B cell (primary cell): Measurements from ENCODE around the gene SLC39A13. TPM values are rescaled to one million over a fixed set of nuclear protein-coding genes. Genes with fewer than 3 reads are reported as not detected.

Source experiments
- ATAC-seq: fragments of 200-7000 bp; cut with Tn5 transposase; one replicate; pipeline ENCODE4 v1.10.0; 2021; ENCODE audit warnings: low read depth, mild to moderate bottlenecking, moderate number of reproducible peaks, moderate library complexity
- CTCF ChIA-PET: fragments of 350-600 bp; sonication (Branson Sonifier 250); formaldehyde crosslinking; loops from one replicate; lab custom pipeline; 2021; ENCODE audit warnings: antibody characterized with exemption, inconsistent platforms; lab: Charles Lee
- POLR2A ChIA-PET: fragments of 350-600 bp; sonication (Branson Sonifier 250); formaldehyde crosslinking; loops from one replicate; lab custom pipeline; 2021; ENCODE audit warnings: antibody characterized with exemption; lab: Charles Lee
- DNase-seq: peaks from one replicate; pipeline ENCODE4 v3.0.0; 2013
- H2AFZ ChIP-seq: 2 replicates; pipeline ENCODE4 v1.6.1; 2012; ENCODE audit warnings: mild to moderate bottlenecking, low read depth, low read length; ENCODE audit not compliant: insufficient read depth, poor library complexity, severe bottlenecking
- H3K27ac ChIP-seq, 2 donors: 1 replicate in 1 of 2; 2 replicates in 1 of 2; pipeline ENCODE4 v1.5.1; 2012 to 2013; ENCODE audit warnings: low read length in 2 of 2, mild to moderate bottlenecking in 2 of 2, moderate library complexity in 1 of 2
- H3K27me3 ChIP-seq, 4 experiments: fragments of 200-600 bp in 1 of 4; sonication (generic) in 1 of 4; replicated peaks in 1 of 4; 1 replicate in 2 of 4; 2 replicates in 2 of 4; pipeline versions ENCODE4 v1.6.1 to v1.7.0; 2013 to 2016; ENCODE audit warnings: low read length in 3 of 4, mild to moderate bottlenecking in 2 of 4, mixed read lengths in 1 of 4, moderate library complexity in 1 of 4; ENCODE audit not compliant: insufficient read depth in 4 of 4, control insufficient read depth in 3 of 4; ENCODE audit errors: control extremely low read depth in 1 of 4
- H3K36me3 ChIP-seq, 2 experiments: replicated peaks in 1 of 2; 1 replicate in 1 of 2; 2 replicates in 1 of 2; pipeline versions ENCODE4 v1.6.1 to v1.7.1; 2013; ENCODE audit warnings: low read length in 1 of 2; ENCODE audit not compliant: insufficient read depth in 2 of 2, control insufficient read depth in 1 of 2; ENCODE audit errors: control extremely low read depth in 1 of 2, extremely low read depth in 1 of 2
- H3K4me1 ChIP-seq, 2 donors: fragments of 200-600 bp in 1 of 2; sonication (generic) in 1 of 2; 1 replicate in 1 of 2; 2 replicates in 1 of 2; pipeline versions ENCODE4 v1.5.1 to v1.6.1; 2013 to 2017; ENCODE audit warnings: low read length in 2 of 2; ENCODE audit not compliant: control insufficient read depth in 2 of 2, insufficient read depth in 2 of 2
- H3K4me2 ChIP-seq: replicated peaks from 2 replicates; pipeline ENCODE3; 2012; ENCODE audit warnings: mild to moderate bottlenecking, low read depth, low read length; ENCODE audit not compliant: poor library complexity, severe bottlenecking
- H3K4me3 ChIP-seq, 5 experiments: fragments of 200-600 bp in 1 of 5; sonication (generic) in 1 of 5; 1 replicate in 3 of 5; 2 replicates in 2 of 5; pipeline versions ENCODE4 v1.5.1 to v1.7.0; 2011 to 2016; ENCODE audit warnings: low read length in 4 of 5, mild to moderate bottlenecking in 4 of 5, low read depth in 2 of 5, control low read depth in 1 of 5, moderate library complexity in 1 of 5; ENCODE audit not compliant: insufficient read depth in 1 of 5; ENCODE audit errors: control extremely low read depth in 1 of 5, extremely low read depth in 1 of 5
- H3K79me2 ChIP-seq: fragments of 200-600 bp; sonication (generic); one replicate; pipeline ENCODE4 v1.6.0; 2016; ENCODE audit warnings: low read length; ENCODE audit not compliant: control insufficient read depth, insufficient read depth
- H3K9ac ChIP-seq: fragments of 200-600 bp; sonication (generic); 2 replicates; pipeline ENCODE4 v1.6.1; 2017; ENCODE audit warnings: mild to moderate bottlenecking, low read length, moderate library complexity
- H3K9me3 ChIP-seq, 3 donors: one replicate each; pipeline versions ENCODE4 v1.6.1 to v1.7.1; 2013; ENCODE audit warnings: low read length in 2 of 3; ENCODE audit not compliant: control insufficient read depth in 2 of 3, insufficient read depth in 1 of 3; ENCODE audit errors: control extremely low read depth in 1 of 3
- H4K20me1 ChIP-seq: 2 replicates; pipeline ENCODE4 v1.6.0; 2012; ENCODE audit warnings: mild to moderate bottlenecking, low read length; ENCODE audit not compliant: insufficient read depth, control insufficient read depth, poor library complexity, severe bottlenecking
- H3K27ac Mint-ChIP-seq: one replicate; pipeline ENCODE4 v1.8.0; 2021; ENCODE audit warnings: mixed read lengths
- H3K27me3 Mint-ChIP-seq: one replicate; pipeline ENCODE4 v1.8.0; 2021; ENCODE audit warnings: mixed read lengths
- H3K4me1 Mint-ChIP-seq: one replicate; pipeline ENCODE4 v1.8.0; 2021; ENCODE audit warnings: mixed read lengths
- H3K4me3 Mint-ChIP-seq: one replicate; pipeline ENCODE4 v1.8.0; 2021; ENCODE audit warnings: mixed read lengths
- H3K9me3 Mint-ChIP-seq: one replicate; pipeline ENCODE4 v1.8.0; 2022; ENCODE audit warnings: mixed read lengths; ENCODE audit not compliant: insufficient read depth
- CTCF ChIP-seq: fragments of 200-600 bp; IDR thresholded peaks from one replicate; pipeline ENCODE4 v1.8.0; 2022; ENCODE audit warnings: antibody characterized with exemption, mild to moderate bottlenecking
- EZH2 ChIP-seq: IDR thresholded peaks from 2 replicates; pipeline ENCODE4 v1.6.1; 2012; ENCODE audit warnings: borderline replicate concordance, low read depth, mild to moderate bottlenecking, moderate library complexity, low read length; ENCODE audit not compliant: insufficient read depth, poor library complexity, severe bottlenecking
- WGBS: methylation state at CpG from one replicate; pipeline ENCODE4 v1.1.5; 2013; ENCODE audit warnings: missing lambda C conversion rate; ENCODE audit not compliant: insufficient coverage; 5-methylcytosine and 5-hydroxymethylcytosine counted together
- intact Hi-C: fragments of 100-400 bp; cut with micrococcal nuclease; formaldehyde crosslinking; loops from one replicate; pipeline ENCODE4 v1.10.0; 2022
- polyA plus RNA-seq: library from polyadenylated mRNA; depleted of rRNA; stranded (reverse); fragments of >200 nt; gene quantifications from 2 replicates; pipeline ENCODE4 v1.2.3, GENCODE V29; 2012
- total RNA-seq, 2 donors: library from RNA; stranded (reverse); fragments of 120-200 nt in 1 of 2; gene quantifications; 1 replicate in 1 of 2; 2 replicates in 1 of 2; pipeline versions ENCODE4 v1.2.3 to v1.2.4, GENCODE V29; 2013 to 2022

SLC39A13 gene
- total and polyA plus RNA-seq, 2 donors (not counting 1 experiment from before 2014, with no cell fraction given), result 33.0 to 55.7 TPM

GRCh38 chr11:47443817-47444216 is 35.4 kb downstream of the SLC39A13 start:
- ChIA-PET POLR2A (no interaction called here), CTCF (interaction anchor here (1.4 kb wide), 1 partner anchor 11 kb away, joined by 9 read pairs; no protein-coding TSS in a partner anchor)
- ATAC-seq (no peak), DNase-seq (no peak)
- Histone ChIP-seq H3K4me2 (no peak overlapping the region), H3K79me2 (no peaks in the 10 kb centered on the region), H3K4me1 (no peaks in the 10 kb centered on the region), H2AFZ (no peak overlapping the region), H3K27ac (no peak overlapping the region), H3K9ac (no peak overlapping the region), H4K20me1 (no peaks in the 10 kb centered on the region), H3K36me3 (no peaks in the 10 kb centered on the region), H3K27me3 (no peaks in the 10 kb centered on the region), H3K4me3 (no peak overlapping the region), H3K9me3 (no peaks in the 10 kb centered on the region)
- H3K27me3 Mint-ChIP-seq, result no peaks in the 10 kb centered on the region
- no peaks in the 10 kb centered on the region for H3K9me3 Mint-ChIP-seq
- no peak overlapping the region for H3K27ac Mint-ChIP-seq
- WGBS, result 87% methylated on average over 3 of the region's 3 CpGs
- TF ChIP-seq CTCF, result no peak
- TF ChIP-seq EZH2, result no peak
- intact Hi-C loops, result no loop called here
- H3K4me1 Mint-ChIP-seq, result no peaks in the 10 kb centered on the region
- no peak overlapping the region for H3K4me3 Mint-ChIP-seq

- ChIA-PET CTCF (interaction anchor here (0.6 to 0.7 kb wide), 3 partner anchors 35 to 295 kb away, joined by 3 to 4 read pairs (median 4); no protein-coding TSS in a partner anchor), POLR2A (interaction anchor here (0.7 kb wide), 2 partner anchors 110 to 204 kb away, joined by 3 to 10 read pairs; no protein-coding TSS in a partner anchor)
- H3K4me1 Mint-ChIP-seq, result no peaks in the 10 kb centered on the region
- Histone ChIP-seq H4K20me1 (no peaks in the 10 kb centered on the region), H3K36me3 (no peaks in the 10 kb centered on the region), H3K79me2 (no peaks in the 10 kb centered on the region), H3K27ac (no peak overlapping the region), H2AFZ (no peak overlapping the region), H3K4me1 (no peaks in the 10 kb centered on the region), H3K9me3 (no peaks in the 10 kb centered on the region), H3K4me3 (no peak overlapping the region), H3K27me3 (no peaks in the 10 kb centered on the region), H3K4me2 (no peak overlapping the region), H3K9ac (no peak overlapping the region)
- H3K9me3 Mint-ChIP-seq, result no peaks in the 10 kb centered on the region
- no peak for ATAC-seq
- 97% methylated on average over 4 of the region's 4 CpGs for WGBS
- no peak for DNase-seq
- TF ChIP-seq EZH2, result no peak
- no peak for TF ChIP-seq CTCF
- intact Hi-C loops, result no loop called here
- no peak overlapping the region for H3K4me3 Mint-ChIP-seq
- H3K27me3 Mint-ChIP-seq, result no peaks in the 10 kb centered on the region
- H3K27ac Mint-ChIP-seq, result no peak overlapping the region
These were observed 37.5 kb downstream of the SLC39A13 start for GRCh38 chr11:47445840-47446239.
